GM12891 (cell line): ENCODE measurements around the gene GIMAP7.

Experiments
- POLR2A ChIP-seq: IDR thresholded peaks from 2 replicates; pipeline ENCODE4 v1.6.1; 2011; ENCODE audit warnings: low read depth, low read length, control low read depth
- POLR2AphosphoS5 ChIP-seq: IDR thresholded peaks from 2 replicates; pipeline ENCODE4 v1.6.1; 2011; ENCODE audit warnings: low read depth, low read length, control low read depth
- SPI1 ChIP-seq: IDR thresholded peaks from 2 replicates; pipeline ENCODE4 v1.6.1; 2011; ENCODE audit warnings: low read depth, low read length, control low read depth
- TAF1 ChIP-seq: IDR thresholded peaks from 2 replicates; pipeline ENCODE4 v1.6.1; 2011; ENCODE audit warnings: low read depth, low read length, control low read depth

DNA sequence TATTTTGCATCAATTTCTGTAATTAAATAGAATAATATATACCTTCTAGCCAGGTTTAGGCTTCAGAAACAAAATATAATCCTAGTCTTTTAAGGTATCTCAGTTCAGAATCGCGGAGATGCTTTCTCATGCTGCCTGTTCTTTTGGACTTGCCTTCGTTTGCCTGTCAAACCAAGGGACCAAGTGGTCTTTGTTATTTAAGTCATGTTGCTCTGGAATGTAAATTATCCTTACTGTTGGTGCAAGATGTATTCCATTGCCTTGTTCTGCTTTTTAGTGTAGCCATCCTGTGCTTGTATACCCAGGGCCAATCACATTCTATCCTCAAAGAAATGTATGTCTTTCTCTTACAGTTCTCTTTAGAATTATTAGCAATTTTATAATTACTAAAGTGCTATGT is 51.5 kb downstream of the GIMAP7 start:
- TF ChIP-seq POLR2A (no peak), POLR2AphosphoS5 (no peak), TAF1 (no peak), SPI1 (no peak)
